RWPE2 (cell line): ENCODE results near the gene CRISPLD2.

Source experiments
- ATAC-seq: fragments of 200-7000 bp; cut with Tn5 transposase; 3 replicates; pipeline ENCODE4 v1.9.1; 2021; ENCODE audit warnings: low read depth
- DNase-seq: peaks from one replicate; pipeline ENCODE4 v3.0.0-alpha.2; 2020; ENCODE audit warnings: low spot score
- H3K27ac ChIP-seq: fragments of 450-650 bp; 2 replicates; pipeline ENCODE4 v1.5.1; 2017; ENCODE audit warnings: mild to moderate bottlenecking; ENCODE audit not compliant: poor library complexity, severe bottlenecking
- H3K27me3 ChIP-seq: fragments of 250-450 bp; sonication (Bioruptor Pico); 2 replicates; pipeline ENCODE4 v1.5.1; 2021; ENCODE audit warnings: mild to moderate bottlenecking, moderate library complexity; ENCODE audit not compliant: insufficient read depth, poor library complexity, severe bottlenecking
- H3K36me3 ChIP-seq: fragments of 250-450 bp; sonication (Bioruptor Pico); 2 replicates; pipeline ENCODE4 v1.5.1; 2020; ENCODE audit warnings: low read depth, mild to moderate bottlenecking, moderate library complexity
- H3K4me1 ChIP-seq: fragments of 250-450 bp; sonication (Bioruptor Pico); 2 replicates; pipeline ENCODE4 v1.5.1; 2021; ENCODE audit warnings: mild to moderate bottlenecking, moderate library complexity; ENCODE audit not compliant: insufficient read depth, poor library complexity, severe bottlenecking
- H3K4me3 ChIP-seq: fragments of 250-450 bp; sonication (Bioruptor Pico); 2 replicates; pipeline ENCODE4 v1.5.1; 2021; ENCODE audit warnings: mild to moderate bottlenecking, moderate library complexity; ENCODE audit not compliant: severe bottlenecking
- H3K9me3 ChIP-seq: fragments of 250-450 bp; sonication (Bioruptor Pico); 2 replicates; pipeline ENCODE4 v1.5.1; 2021; ENCODE audit warnings: mild to moderate bottlenecking, moderate library complexity; ENCODE audit not compliant: severe bottlenecking
- CTCF ChIP-seq: fragments of 450-650 bp; IDR thresholded peaks from one replicate; pipeline ENCODE4 v1.5.1; 2017; ENCODE audit warnings: mild to moderate bottlenecking, moderate library complexity; ENCODE audit not compliant: poor library complexity, severe bottlenecking

CRISPLD2 gene

GRCh38 chr16:84833542-84834402 is 14.0 kb downstream of the CRISPLD2 start:
- no peaks in the 10 kb centered on the region for H3K27me3 ChIP-seq
- TF ChIP-seq CTCF = no peak
- no peak overlapping the region for H3K27ac ChIP-seq
- H3K9me3 ChIP-seq = no peaks in the 10 kb centered on the region
- H3K4me1 ChIP-seq = peaks cover 11% of the 10 kb centered on the region
- no peak for ATAC-seq
- no peak for DNase-seq
- no peaks in the 10 kb centered on the region for H3K36me3 ChIP-seq
- H3K4me3 ChIP-seq = no peak overlapping the region

DNA sequence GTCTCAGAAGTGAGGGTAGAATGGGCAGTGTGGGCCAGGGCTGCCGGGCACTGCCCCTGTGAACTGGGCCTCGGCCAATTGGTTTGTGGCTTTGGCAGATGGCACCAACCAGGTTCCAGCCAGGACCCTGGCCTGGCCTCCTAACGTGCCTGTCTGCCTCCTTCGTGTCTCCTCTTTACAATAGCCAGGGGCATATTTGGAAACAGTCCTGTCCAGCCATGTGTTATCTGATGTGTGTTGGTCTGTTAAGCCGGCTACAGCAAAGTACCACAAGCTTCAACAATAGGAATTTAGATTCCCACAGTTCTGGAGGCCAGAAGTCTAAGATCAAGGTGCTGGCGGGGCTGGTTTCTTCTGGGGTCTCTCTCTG is 14.6 kb downstream of the CRISPLD2 start:
- no peak overlapping the region for H3K4me3 ChIP-seq
- peaks cover 11% of the 10 kb centered on the region for H3K4me1 ChIP-seq
- ATAC-seq (no peak), DNase-seq (no peak)
- H3K27ac ChIP-seq = no peak overlapping the region
- no peaks in the 10 kb centered on the region for H3K27me3 ChIP-seq
- H3K36me3 ChIP-seq = no peaks in the 10 kb centered on the region
- TF ChIP-seq CTCF = no peak
- no peaks in the 10 kb centered on the region for H3K9me3 ChIP-seq

- H3K36me3 ChIP-seq = no peaks in the 10 kb centered on the region
- H3K4me1 ChIP-seq = peaks cover 11% of the 10 kb centered on the region
- no peaks in the 10 kb centered on the region for H3K27me3 ChIP-seq
- H3K4me3 ChIP-seq = no peak overlapping the region
- no peak for TF ChIP-seq CTCF
- ATAC-seq = peak; percentile 72
- H3K9me3 ChIP-seq = no peaks in the 10 kb centered on the region
- no peak overlapping the region for H3K27ac ChIP-seq
- DNase-seq = no peak
Observed at GRCh38 chr16:84836234-84836647, 16.5 kb downstream of the CRISPLD2 start.

GRCh38 chr16:84836967-84837366 is 17.2 kb downstream of the CRISPLD2 start:
- no peak for DNase-seq
- H3K27me3 ChIP-seq = no peaks in the 10 kb centered on the region
- no peaks in the 10 kb centered on the region for H3K36me3 ChIP-seq
- no peaks in the 10 kb centered on the region for H3K9me3 ChIP-seq
- ATAC-seq = no peak
- no peak for TF ChIP-seq CTCF
- no peak overlapping the region for H3K4me3 ChIP-seq
- peaks cover 14% of the 10 kb centered on the region for H3K4me1 ChIP-seq
- H3K27ac ChIP-seq = no peak overlapping the region

- Histone ChIP-seq H3K36me3 (no peaks in the 10 kb centered on the region), H3K27ac (peak overlapping the region; percentile 12), H3K9me3 (no peaks in the 10 kb centered on the region), H3K27me3 (no peaks in the 10 kb centered on the region), H3K4me1 (peaks cover 14% of the 10 kb centered on the region), H3K4me3 (no peak overlapping the region)
- ATAC-seq = no peak
- no peak for TF ChIP-seq CTCF
- no peak for DNase-seq
Observed at GRCh38 chr16:84838383-84838948, 18.7 kb downstream of the CRISPLD2 start.
